ENCODE measurements around the gene ZNF385B.
"Not testable (repeated sequence)": the region's sequence is repeated elsewhere in the genome, so short reads cannot be mapped to it uniquely, and the experiment has no call there.

ZNF385B gene

DNA sequence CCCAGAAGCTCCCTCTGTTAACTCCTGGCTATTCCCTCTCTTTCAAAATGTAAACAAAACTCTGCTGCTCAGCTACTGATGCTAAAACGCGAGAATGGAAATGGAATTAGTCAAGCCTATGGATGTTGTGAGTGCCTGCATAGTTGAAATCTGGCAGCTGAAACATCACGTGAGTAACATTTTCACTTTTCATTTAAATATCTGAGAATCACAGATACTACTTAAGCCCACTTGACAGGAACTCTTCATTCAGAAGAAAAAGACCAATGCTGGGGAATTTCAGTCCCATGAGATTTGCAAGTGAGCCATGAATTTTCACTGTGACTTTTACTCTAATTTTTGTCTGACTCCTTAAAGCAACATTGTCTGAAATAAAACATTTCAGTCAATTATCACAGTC lies 381.5 kb downstream of the ZNF385B start:
- no peak for DNase-seq (ENCODE audit: low spot score)

DNA sequence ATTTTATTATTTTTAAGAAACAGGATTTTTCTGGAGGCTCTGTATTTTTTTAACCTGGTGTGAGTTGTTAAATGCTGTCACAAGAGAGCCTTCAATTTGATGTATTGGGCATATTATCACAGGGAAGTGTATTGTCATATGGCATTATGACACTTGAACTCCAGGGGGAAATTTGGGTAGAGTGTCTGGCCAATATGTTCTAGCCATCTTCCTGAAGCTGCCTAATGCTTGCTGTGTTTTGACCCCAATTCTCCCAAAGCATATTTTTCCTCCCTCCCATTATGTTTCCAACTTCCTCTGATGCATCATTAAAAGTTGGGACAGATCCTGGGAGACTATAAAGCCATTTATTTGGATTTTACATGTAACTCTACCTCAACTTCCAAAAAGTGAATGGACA lies 382.6 kb downstream of the ZNF385B start:
- no peak for DNase-seq (ENCODE audit: low spot score)

DNA sequence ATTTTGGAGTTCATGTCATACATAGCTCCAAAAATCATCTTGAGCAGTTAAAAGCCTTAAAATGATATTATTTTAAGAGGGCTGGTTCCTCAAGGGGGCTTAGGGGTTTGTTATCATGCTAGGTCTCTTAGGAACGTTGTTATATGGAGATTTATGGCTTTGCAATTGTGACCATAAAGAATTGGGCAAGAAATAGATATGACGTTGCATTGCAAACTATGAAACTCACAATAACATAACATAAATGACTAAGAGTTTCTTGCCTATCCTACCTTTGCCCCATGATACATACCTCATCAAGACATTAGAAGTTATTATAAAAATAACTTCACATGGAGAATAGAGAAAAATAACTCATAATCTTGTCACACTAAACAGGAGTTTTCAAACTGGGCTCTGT lies 390.4 kb downstream of the ZNF385B start:
- DNase-seq (ENCODE audit: low spot score), result no peak

DNA sequence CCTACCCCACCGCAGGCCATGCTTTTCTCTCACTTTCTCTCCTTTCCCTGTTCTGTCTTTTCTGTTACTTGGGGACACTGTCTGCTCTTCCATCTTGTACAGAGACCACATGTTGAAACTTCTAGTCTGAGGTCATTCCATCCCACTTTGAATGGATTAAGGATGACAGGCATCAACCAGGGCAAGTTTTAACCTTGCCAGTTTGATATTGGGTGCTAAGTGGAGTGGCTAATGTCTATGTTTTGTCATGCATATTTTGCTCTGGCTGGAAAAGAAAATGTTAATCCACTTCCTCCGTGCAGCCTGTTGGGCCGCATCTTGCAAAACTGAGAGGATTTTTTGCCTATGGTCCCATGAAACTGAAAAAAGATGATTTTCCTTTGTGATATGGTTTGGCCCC lies 391.3 kb downstream of the ZNF385B start:
- DNase-seq (ENCODE audit: low spot score), result no peak

DNA sequence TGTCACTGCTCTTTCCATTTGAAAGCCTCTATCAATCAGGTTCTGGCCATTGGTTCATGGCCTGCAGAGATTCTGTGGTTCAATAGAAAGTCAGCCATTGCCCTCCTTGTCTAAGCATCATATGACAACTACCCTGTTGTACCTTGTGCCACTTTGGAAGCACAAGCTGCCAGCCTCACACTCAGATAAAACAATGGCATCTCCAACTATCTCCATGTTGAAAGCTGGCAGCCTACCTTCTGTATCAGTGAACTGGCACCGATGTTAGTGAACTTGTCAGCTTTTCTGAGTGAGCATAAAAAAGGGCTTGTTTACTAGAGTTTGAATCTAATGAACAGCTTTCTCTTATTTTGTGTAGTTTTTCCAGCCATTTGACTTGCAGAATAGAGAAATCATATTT lies 393.5 kb downstream of the ZNF385B start:
- no peak for DNase-seq (ENCODE audit: low spot score)

DNA sequence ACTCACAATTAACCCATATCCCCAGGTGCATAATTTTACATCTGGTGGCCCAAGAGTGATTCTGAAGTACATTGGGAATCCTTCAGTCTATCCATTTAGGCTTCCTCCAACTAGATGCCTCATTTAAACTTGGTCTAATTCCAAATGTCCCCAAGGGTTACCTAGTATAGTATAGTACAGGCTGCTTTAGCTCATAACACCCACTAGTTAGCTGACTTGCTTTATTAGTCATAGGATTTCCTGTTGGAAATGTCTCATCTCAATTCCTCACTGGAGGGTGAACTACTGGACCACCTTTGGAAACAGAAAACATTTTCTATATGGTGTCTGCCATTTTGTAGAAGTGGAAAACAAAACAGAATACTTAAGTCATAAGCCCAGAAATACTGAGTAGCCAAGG lies 394.3 kb downstream of the ZNF385B start:
- DNase-seq (ENCODE audit: low spot score), result no peak

DNA sequence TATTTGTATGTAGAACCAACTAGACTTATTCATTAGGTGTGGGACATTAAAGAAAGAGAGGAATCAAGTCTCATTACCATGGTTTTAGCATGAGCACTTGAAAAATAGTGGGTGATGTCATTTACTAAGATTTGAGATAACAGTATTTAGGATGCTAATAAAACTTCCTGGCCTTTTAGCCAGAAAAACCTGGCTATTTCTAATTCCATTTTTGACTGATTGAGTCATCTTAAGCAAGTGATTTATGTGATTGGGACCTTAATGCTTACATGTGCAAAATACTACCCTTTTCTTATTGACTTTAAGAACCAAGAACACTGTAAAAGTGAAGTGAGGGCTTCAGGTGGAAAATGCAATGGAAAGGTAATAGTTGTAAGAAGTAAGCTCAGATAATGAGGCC lies 400.0 kb downstream of the ZNF385B start:
- no peak for DNase-seq (ENCODE audit: low spot score)

DNA sequence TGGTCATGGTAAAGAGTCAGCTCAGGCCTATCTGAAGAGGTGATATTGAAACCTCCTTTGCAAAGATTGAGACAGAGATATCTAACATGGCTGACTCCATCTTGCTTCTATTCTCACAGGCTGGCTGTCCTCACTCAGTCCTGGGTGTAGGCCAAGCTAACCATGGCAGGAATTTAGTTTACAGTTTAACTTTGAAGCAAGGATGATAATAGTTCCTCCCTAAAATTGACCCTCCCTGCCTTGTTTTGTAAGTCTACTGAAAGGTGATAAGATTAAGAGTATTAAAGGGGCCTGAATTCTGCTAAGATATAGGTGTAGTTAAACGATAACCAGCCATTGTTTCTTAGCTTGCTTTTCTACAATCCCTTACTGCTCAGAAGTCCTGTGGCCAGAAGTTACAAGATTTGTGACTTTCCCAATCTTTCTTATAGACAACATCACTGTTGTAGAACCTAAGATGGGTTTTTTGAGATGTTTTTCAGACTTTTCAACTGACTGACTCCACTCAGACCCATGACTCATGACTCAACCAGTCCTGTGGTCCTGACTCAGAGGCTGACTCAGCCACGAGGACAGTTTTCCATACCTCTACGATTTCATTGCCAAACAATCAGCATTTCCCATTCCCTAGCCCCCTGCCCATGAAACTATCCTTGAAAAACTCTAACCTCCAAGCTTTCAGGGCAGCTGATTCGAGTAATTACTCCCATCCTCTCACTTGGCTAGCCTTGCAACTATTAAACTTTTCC lies 401.1 kb downstream of the ZNF385B start:
- no peak for DNase-seq (ENCODE audit: low spot score)

DNA sequence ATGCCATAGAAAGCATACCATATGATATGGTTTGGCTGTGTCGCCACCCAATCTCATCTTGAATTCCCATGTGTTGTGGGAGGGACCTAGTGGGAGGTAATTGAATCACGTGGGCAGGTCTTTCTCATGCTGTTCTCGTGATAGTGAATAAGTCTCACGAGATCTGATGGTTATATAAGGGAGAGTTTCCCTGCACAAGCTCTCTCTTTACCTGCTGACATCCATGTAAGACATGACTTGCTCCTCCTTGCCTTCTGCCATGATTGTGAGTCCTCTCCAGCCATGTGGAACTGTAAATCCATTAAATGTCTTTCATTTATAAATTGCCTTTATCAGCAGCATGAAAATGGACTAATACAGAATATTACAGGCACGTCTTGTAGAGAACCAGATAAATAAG lies 403.3 kb downstream of the ZNF385B start:
- not testable (repeated sequence) for DNase-seq (ENCODE audit: low spot score)

DNA sequence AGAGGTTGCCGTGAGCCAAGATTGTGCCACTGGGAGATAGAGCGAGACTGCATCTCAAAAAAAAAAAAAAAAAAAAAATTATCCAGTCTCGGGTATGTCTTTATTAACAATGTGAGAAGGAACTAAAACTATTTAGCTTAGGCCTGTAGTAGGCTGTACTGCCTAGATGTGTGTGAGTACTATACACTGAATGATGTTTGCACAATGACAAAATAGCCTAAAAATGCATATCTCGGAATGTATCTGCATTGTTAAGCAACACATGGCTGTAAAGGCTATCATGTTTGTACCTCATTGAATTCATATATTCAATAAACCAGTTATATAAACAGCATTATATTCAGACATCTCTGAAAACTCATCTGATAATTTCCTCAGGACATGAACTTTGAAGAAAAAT lies 405.6 kb downstream of the ZNF385B start:
- no peak for DNase-seq (ENCODE audit: low spot score)

DNA sequence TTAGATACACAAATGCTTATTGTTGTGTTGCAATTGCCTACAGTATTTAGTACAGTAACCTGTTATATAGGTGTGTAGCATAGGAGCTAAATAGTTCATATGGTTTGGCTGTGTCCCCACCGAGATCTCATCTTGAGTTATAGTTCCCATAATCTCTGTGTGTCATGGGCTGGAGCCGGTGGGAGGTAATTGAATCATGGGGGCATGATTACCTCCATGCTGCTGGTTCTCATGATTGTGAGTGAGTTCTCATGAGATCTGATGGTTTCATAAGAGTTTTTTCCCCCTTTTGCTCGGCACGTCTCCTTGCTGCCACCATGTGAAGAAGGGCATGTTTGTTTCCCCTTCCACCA lies 406.3 kb downstream of the ZNF385B start:
- no peak for DNase-seq (ENCODE audit: low spot score)

DNA sequence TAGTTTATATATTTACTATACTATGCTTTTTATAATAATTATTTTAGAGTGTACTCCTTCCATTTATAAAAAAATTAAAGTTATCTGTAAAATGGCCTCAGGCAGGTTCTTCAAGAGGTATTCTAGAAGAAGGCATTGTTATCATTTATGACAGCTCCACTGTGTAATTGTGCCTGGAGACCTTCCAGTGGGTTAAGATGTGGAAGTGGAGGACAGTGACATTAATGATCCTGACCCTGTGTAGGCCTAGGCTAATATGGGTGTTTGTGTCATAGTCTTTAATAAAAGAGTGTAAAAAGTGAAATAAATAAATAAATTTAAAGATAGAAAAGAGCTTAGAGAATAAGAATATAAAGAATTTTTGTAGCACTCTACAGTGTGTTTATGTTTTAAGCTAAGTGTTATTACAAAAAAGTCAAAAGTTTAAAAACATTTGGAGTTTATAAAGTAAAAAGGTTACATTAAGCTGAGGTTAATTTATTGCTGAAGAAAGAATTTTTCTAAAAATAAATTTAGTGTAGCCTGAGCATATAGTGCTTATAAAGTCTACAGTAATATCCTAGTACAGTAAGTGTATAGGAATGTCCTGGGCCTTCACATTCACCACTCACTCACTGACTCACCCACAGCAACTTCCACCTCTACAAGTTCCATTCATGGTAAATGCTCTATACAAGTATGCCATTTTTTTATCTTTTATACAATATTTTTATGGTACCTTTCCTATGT lies 406.8 kb downstream of the ZNF385B start:
- no peak for DNase-seq (ENCODE audit: low spot score)

DNA sequence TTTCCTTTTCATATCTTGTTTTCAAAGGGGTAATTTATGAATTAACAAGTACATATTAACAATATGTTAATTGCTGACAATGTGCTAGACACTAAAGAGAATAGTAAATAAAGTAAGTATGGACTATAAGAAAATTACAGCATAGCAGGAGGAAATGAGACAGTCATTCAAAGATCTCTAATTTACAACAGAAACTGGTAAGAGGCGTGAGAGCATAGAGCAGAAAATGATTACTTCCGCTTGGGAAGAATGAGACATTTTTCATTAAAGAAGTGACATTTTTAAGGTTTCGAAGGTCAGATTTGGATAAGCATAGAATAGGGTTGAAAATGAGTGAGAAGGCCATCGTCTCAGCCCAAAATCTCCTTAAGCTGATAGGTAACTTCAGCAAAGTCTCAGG lies 412.4 kb downstream of the ZNF385B start:
- no peak for DNase-seq (ENCODE audit: low spot score)

DNA sequence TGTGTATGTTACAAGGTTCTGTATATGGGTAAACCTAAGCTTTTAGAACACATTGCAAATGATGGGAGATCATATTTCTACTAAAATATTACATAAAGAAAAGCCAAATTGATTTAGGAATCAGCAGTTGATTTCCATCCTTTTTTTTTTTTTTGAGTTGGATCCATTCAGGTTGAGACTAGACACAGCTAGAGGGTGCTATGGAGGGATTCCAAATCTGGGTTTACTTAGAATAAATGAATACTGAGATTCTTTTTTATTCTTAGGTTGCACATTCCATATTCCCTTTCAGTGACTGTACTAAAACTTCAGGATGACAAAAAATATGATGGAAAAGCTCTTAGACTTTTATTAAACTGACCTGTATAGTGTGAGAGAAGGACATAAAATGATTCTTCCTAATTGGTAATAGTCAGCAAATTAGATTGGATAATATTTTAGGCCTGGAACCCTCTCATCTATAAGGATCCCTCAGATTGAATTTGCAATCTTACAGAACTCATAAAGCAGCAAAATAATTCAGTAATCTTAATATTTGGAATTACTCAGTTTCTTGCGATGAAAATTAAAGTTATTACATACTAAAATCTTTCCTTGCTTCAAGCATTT lies 413.5 kb downstream of the ZNF385B start:
- no peak for DNase-seq (ENCODE audit: low spot score)

DNA sequence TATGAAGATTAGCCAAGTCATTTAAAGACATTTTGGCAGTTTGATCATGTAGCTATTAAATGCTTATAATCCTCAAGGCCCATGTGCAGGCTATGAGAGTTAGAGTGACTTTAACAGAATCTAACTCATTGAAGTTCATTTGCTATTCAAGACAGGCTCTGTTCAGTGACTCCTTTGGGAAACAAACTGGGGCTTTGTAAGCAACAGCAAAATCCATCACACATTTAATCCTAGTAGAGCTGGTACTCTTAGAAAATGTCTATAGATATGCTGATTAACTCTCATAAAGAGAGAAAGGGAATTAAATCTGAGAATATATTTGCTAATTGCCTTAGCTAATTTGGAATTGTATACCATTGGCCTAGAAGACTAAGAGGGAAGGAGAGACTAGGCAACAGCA lies 414.0 kb downstream of the ZNF385B start:
- DNase-seq (ENCODE audit: low spot score), result no peak

DNA sequence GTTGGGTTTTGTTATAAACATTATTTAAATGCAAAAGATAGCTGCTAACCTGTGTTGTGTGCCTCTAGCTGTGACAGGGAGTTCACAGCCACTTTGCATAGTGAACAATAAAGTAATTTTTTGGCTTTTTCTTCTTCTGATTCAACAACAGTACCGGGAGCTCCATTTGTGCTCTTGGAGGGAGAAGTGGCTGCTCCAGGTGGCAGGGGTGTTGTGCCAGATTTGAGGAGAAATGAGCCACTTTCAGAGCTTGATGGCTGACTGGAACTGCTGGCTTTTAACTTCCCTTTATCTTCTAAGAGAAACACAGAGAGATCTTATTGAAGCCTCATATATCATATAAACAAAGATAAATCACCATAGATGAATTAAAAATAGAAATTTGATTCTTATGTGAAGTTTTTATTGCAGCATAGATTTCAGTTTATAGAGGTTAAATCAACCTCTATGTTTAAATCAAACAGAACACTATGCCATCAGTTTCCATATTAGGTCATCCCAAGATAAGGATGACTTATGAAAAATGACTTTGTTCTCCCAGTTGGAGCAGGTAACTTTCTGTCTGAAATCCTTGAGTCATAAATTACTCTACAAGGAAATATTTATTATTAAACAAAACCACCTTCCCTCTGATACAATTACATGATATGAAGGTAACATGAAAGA lies 414.8 kb downstream of the ZNF385B start:
- DNase-seq (ENCODE audit: low spot score), result no peak

DNA sequence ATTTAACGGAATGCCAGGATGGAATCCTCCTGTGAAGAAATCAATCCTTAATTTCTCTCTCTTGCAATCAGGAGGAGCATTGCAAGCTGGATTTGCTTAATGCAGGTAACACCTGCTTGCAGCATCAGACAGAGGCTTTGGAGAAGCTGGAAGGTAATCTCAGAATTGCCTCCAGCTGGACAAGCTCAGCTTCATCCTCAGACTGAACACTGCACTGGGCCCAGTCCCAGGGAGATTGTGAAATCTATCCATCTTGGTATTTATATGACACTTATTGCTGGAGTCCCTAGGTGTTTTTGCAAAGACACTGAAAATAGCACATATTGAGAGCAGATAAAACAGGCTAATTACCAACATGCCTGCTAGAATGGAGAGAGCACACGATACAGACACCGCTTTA lies 417.4 kb downstream of the ZNF385B start:
- no peak for DNase-seq (ENCODE audit: low spot score)

DNA sequence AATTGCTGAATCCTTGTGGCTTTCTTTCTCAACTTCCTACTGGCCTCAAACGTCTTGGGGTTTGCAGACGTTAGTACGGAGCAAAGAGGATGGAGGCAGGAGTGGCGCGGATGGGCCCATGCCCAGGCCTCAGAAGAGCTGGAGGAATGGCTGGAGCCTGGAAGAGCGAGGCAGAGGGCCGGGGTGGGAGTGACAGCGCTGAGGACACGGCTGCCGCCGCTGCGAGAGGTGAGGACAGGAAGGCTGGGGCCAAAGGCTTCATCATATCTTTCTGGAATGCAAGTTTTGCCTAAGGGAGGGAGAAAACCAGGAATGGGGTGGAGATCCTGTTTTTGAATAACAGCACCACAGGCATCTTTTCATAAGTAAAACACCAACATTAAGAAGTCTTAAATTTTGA lies 418.2 kb downstream of the ZNF385B start:
- no peak for DNase-seq (ENCODE audit: low spot score)

DNA sequence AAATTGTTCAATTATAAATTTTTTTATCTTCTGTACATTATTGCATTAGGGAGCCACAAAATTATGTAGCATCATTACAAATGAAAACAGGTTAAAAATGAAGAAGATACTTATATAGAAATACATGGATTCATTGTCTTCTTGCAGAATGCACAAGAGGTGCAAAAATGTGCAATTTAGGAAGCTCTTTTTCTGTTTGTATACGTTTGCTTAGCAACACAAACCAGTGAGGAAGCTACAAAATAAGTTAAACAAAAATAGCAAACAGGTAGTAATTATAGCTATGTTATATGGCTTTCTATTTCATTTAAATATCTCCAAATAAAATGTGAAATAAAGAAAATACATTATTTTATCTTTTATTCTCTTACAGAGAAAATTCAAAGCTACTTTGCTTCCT lies 419.2 kb downstream of the ZNF385B start:
- no peak for DNase-seq (ENCODE audit: low spot score)

DNA sequence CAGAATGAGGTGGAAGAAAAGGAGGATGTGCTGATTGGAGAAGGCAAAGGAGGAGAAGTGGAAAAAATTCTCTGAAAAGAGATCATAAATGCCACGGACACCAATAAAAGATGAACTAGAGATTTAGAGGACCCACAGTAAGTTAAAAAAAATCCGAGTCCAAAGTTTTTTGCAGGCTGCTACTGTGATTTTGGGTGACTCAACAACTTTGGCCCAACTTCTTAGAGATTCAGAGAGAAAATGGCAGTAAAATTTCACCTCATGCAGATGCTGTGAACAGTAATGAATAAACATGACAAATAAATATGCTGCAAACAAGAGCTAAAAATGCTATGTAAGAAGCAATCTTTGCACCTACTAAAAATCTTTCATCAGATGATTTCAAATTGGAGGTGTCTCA lies 419.9 kb downstream of the ZNF385B start:
- DNase-seq (ENCODE audit: low spot score), result no peak

DNA sequence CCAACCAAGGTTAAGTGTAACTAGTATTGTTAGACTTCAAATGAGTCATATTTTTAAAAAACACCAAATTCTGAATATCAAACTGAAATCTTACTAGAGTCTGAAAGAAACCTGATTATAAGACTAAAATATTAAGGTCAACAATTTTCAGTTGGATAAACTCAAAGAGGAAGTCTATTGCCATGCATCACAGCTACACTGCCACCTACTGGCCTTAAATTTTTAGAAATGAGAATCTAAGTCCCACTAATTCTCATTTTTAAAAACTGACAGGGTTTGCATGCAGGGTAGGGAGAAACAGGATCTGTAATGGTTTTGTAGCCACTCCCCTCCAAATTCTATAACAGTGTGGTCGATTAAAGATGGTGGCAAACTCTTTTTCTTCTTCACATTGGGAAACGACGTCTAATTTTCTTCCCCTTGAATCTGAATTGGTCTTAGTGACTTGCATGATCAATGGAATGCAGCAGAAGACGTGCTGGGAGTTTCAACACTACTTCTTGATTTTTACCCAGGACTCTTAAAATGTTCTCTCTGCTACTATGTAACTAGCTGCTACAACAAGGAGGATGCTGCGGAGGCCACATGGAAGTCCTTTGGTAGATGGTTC lies 420.7 kb downstream of the ZNF385B start:
- peak; percentile 40 for DNase-seq (ENCODE audit: low spot score)

DNA sequence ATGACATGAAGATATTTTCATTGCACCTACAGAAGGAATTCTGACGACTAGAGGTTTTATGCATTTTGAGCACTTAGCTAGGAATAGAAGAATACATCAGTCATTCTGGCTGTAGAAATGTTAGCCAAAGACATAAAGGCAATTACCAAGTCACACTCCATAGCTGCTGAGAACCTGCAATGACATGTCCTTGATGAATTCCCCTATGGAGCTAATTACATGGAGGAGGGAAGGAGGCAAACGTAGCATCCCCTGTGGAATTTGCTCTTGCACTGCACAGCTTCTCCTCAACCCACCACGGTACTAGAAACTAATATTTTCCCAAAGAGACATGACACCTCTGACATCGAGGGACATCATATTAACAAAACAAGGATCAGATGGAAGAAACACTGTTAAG lies 422.8 kb downstream of the ZNF385B start:
- no peak for DNase-seq (ENCODE audit: low spot score)

DNA sequence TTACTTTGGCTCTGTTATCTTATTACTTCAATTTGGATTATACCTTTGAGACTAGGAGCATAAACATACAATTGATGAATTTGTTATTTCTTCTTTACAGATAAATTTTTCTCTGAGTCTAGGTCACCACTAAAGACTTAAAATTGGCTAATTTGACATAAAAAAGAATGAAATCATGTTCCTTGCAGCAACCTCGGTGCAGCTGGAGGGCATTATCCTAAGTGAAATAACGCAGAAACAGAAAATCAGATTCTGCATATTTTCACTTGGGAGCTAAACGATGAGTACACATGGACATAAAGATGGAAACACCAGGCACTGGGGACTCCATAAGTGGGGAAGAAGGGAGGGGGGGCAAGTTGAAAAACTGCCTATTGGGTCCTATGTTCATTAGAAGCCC lies 424.0 kb downstream of the ZNF385B start:
- no peak for DNase-seq (ENCODE audit: low spot score)
